Measurements from ENCODE around the gene CCDC85C.

- no peak for TF ChIP-seq JUN (IDR thresholded peaks at IDR 0.05; ENCODE audit: low read depth, low read length)
- no peak for TF ChIP-seq EZH2 (IDR thresholded peaks at IDR 0.05; ENCODE audit: low read depth, low read length, severe bottlenecking)
- no peak for TF ChIP-seq RBBP5 (IDR thresholded peaks at IDR 0.05; ENCODE audit: borderline replicate concordance, low read depth, low read length)
- TF ChIP-seq POLR2AphosphoS5 (IDR thresholded peaks at IDR 0.05; ENCODE audit: low read depth, low read length), result no peak
- TF ChIP-seq CTCF (IDR thresholded peaks at IDR 0.05; ENCODE audit: control extremely low read depth in 1 of 3, insufficient read depth in 1 of 3, low read depth in 1 of 3, low read length in 3 of 3), result no peak
- TF ChIP-seq RXRA (IDR thresholded peaks at IDR 0.05; ENCODE audit: insufficient read depth, low read depth, low read length), result no peak
Measured at GRCh38 chr14:99573000-99573330, 31.0 kb downstream of the CCDC85C start.

Data from H1 (cell line).